GM10847 (cell line): ENCODE data around the gene LYRM4.

Experiments used
- POLR2A ChIP-seq: IDR thresholded peaks from 2 replicates; pipeline ENCODE4 v1.6.1; 2011; ENCODE audit not compliant: insufficient read length; ENCODE audit errors: extremely low read depth

Gene LYRM4

DNA sequence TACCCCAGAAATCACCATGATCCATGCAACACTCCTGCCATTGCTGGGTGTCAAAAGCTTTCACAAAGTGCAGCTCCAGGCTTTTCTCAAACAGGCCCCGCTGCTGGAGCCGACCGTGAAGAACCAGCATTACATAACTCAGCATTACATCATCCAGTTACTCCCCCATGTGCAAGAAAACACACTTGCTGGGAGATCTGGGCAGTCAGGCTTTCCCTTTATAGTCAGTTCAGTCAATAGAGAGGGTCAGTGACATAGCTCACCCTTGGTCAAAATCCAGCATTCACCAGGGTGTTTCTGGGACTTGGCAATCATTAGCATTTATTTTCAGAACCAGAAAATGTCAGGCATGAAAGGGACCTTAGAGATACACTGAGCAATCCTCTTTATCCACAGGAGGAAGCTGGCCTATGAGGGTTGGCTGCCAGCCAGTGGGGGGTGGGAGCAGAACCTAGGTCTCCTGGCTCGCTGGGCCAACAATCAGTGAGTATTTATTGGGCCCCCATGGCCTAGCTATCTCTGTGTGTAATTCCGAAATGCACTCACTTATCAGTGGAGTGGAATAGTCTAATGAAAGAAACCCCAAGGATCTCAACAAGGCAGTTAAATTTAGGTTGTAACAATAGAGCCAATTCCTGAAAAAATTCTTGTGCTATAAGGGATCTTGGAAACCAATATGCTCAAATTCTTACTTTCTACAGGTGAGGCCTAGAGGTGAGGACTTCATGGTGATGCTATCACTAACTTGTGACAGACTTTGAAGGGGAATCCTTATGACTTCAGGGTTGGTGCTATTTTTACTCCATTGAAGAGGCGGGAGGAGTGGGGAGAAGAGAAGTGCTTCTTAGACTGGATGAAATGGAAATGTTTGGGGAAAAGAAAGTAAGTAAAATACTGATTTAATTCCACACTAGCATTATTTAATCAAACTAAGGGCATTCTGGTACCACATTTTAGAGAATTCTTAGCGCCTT, 54.6 kb downstream of the LYRM4 start:
- no peak for TF ChIP-seq POLR2A

DNA sequence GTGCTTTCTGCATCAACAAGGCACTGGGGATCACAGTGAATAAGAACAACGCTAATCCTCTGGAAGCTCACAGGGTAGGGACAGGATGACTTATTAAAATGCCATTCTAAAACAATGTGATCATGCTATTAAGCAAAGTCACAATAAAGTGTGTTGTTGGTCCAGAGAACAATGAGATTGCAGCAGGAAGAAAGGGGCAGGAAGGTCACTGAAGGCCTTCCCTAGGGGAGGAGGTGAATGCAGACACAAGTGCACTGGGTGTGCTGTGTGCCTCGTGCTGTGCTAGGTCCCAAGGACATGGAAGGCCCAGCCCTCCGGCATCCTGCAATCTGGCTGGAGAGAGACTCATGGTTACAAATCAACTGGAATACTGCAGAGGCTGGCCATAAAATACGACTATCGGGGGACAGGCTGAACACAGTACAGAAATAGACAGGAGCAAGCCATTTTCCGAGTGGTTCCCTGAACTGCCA, 55.7 kb downstream of the LYRM4 start:
- no peak for TF ChIP-seq POLR2A

DNA sequence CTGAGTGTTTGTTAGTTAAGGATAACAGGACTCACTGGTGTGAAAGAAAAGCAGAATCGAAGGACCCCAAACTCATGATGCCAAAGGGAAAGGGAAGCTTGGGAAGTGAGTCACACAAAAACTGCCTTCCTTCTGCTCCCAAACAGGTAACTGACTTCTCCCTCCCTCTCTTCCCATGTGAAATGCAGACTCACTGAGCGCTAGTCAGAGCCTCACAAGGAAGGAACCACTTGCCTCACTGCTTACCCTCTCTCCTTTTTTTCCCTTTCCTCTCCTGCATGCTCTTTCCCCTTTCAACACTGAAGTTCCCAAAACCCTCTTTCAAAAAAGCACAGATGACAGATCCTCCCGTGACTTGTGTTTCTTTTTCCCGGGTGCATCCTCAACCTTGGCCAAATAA, 56.4 kb downstream of the LYRM4 start:
- TF ChIP-seq POLR2A: no peak

DNA sequence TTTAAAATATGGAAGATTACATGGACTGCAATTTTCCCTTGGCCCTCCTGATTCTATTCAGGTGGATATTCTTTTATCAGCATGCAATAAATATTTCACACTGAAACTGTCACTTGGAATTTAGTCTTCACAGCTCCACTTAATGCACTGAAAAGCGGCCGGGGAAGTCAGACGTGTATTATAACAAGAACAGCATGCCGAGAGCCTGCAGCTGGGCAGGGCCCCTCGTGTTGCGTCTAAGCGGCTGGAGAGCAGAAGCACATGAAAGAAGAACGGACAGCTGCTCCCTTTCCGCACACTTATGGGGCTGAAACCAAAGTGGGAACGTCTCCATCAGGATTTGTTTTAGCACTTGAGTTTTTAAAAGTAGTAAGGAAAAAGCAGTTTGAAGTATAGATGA, 57.2 kb downstream of the LYRM4 start:
- TF ChIP-seq POLR2A: no peak

DNA sequence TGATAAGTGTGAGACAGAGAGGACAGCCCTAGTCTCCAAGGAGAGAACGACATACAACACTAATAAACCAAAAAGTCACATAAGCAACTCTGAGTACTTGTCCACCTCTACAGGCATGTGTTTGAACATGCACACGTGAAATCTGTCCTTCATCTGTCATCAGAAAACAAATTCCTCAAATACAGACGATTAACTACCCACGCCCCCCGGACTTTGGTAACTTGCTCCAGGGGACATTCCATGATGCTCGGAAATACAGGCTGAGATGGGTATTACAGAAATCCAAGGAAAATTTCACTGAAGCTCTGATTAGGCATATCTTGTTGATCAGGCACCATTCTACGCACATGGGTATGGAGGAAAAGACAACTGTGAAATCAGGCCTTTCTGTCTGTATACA, 57.8 kb downstream of the LYRM4 start:
- TF ChIP-seq POLR2A: no peak

DNA sequence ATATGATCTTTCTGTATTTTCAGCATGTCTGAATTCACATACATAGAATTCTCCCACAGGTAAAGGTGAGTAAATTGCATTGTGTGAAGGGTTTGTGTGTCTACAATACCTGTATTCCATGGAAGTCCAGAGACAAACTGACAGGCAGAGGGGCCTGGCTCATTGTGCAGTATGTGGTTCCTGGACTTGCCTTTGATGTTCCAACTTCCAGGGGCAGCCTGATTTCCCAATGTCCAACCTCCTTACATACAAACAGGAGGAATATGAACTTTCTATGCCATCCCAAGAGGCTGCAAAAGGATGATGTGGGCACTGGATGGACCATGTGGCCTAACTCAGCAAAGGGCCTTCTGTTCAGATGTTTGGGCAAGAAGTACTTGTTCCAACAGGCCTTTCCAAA, 58.5 kb downstream of the LYRM4 start:
- TF ChIP-seq POLR2A: no peak

DNA sequence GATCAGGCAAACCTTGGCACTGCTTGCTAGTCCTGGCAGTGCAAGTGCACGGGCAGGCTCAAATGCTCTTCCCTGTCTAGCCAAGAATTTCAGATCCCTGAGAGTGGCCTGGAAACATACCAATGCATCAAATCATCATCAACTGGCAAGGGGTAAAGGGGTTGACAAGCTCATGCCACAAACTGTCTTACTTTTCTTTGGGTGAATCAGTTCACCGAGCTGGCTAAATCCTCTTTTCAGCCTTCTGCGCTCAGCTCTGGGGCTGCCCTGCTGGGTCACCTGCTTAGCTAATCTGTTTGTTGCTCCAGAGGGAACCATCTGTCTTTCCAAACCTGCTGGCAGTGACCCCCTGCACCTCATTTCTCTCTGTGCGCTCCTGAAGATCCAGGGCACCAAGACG, 59.5 kb downstream of the LYRM4 start:
- no peak for TF ChIP-seq POLR2A

DNA sequence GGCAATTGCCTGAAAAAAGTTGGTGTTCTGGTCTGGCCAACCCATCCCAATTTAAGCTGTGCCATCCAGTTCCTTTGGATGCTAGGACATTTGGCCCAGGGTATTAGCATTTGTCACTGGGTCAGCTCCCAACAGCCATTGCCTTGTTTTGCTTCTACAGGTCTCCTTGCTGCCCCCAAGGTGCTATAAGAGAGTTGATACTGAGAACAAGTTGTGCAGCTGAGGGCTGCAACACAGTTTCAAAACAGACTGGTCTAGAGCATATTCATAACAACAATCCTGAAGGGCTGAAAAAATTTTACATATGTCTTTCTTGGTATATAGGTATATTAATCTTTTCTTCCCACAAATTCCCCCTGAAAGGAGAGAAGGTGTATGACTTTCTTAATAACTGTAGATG, 61.0 kb downstream of the LYRM4 start:
- TF ChIP-seq POLR2A: no peak

DNA sequence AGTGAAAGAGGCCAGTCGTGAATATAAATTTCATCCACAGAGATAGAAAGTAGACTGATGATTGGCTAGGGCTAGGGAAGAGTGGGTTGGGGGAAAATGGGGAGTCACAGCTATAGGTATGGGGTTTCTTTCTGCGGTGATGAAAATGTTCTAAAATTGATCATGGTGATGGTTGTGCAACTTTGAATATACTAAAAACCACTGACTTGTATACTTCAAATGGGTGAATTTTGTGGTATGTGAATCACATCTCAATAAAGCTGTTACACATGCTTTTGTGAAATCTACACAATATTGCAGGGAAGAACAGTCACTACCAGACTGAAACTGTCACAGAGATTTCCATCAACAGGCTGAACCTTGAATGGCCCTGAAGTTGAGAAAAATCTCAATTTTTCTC, 61.5 kb downstream of the LYRM4 start:
- no peak for TF ChIP-seq POLR2A

DNA sequence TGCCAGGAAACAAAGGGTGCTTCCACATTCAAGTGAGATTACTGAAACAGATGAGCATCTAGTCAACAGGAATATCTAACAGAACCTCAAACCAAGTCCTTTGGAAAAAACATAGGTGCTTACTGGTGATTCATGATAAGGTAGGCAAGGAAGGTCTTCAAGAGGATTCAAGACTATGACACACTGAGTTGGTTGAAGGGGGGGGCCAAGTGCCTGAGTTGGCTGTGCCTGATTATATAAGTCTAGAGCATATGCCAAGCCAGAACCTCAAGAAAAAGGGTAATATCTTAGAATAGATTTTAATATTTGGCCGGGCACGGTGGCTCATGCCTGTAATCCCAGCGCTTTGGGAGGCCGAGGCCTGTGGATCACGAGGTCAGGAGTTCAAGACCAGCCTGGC, 63.7 kb downstream of the LYRM4 start:
- TF ChIP-seq POLR2A: no peak

DNA sequence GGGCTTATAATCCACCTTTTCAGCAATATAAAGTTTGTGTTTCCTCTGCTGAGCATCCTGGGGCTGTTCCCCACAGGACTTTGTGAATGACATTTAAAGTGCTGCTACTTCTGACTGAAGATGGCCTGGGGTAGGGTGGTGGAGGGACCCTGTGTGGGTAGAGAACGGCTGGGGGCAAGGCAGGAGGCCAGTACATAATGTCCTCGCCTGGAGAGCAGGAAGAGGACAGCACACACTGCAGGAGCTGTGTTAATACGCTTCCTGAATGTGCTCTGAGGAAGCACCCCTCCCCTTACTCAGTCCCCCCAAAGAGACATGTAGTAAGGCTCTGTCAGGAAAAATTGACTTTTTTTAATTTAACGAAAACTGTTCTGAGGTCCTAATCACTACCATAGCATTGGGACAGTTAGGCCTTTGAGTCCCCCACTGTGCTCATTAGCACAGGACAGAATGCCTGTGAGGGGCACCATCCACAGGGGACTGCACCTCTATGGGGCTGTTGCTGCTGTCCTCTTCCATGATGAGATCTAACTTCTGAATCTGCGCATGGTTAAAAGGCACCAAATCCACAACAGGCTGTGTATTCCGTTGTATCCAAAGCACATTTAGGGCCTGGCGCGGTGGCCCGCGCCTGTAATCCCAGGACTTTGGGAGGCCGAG, 68.5 kb downstream of the LYRM4 start:
- TF ChIP-seq POLR2A: no peak

DNA sequence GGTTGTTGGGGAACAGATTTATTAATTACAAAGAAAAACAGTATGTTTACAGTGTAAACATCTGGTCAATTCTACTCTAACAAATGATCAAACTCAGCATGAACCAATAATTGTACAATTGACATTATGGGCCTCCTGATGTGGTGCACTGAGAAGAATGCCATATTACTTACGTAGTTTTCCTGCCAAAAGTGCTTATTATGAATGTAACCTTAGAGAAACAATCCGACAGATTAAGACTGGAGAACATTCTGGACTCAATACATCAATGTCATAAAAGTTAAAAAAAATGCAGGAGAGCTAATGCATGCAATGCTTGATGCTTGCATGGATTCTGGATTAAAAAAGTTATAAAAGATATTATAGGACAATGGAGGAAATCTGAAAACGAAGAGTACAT, 69.0 kb downstream of the LYRM4 start:
- TF ChIP-seq POLR2A: no peak

DNA sequence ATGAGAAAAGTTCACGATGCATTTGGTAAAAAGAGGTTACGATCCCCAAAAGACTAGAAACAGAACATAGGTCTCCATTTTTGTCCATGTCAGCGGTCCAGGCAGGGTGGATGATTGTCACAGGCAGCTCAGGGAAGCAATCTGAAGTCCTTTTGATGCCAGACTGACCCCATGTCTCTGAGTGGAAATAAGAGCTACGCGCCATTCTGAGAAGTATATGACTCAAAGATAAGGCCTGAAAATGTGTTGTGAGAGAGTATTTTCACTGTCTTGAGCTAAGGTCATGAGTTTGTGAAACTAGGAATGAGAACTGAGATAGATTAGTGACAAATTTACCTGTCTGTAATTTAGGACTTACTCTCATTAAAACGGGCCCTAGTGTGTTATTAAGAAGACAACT, 69.5 kb downstream of the LYRM4 start:
- TF ChIP-seq POLR2A: no peak

DNA sequence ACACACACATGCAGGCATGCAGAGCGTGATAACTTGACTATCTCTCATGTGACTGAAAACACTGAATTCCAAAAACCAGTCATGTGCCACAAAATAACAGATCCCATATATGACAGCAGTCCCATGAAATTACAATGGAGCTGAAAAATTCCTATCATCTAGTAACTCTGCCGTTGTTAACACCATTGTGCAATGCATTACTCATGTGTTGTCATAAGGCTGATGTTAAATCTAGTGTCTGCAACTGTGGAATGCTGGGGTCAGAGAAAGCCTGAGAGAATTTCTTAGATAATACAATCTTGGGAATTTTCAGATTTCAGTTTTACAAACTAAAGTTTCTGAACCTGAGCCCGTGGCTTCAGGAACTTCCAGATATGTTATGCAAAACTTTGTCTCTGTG, 70.2 kb downstream of the LYRM4 start:
- no peak for TF ChIP-seq POLR2A

DNA sequence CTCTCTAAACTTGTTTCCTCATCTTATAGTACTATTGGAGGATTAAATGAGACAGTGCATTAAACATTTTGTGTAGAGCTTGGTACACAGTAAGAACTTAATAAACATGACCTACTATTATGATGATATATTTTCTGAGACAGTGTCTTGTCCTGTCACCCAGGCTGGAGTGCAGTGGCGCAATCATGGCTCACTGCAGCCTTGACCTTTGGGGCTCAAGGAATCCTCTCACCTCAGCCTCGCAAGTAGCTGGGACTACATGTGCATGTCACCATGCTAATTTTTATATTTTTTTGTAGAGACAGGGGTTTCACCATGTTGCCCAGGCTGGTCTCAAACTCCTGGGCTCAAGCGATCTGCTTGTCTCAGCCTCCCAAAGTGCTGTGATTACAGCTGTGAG, 72.1 kb downstream of the LYRM4 start:
- no peak for TF ChIP-seq POLR2A

DNA sequence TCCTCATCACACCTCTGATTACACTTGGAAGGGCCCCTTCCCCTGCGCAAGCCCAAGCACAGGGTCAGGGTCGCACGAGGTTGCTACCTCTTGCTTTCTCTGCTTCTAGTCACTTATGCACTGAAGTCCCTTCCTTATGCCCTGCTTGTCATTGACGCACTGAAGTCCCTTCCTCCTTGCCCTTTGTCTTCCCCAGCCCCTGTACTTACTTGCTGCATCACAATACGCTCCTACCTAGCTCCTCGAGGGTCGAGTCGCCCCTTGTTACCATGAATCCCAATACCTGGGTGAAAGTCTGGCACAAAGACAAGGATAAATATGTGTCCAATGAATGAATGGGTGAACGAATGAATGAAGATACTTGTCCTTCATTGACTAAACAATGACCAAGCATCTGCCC, 75.9 kb downstream of the LYRM4 start:
- no peak for TF ChIP-seq POLR2A
